8988T (cell line): ENCODE results near the gene EFCAB12.
"Not testable (repeated sequence)": the region's sequence is repeated elsewhere in the genome, so short reads cannot be mapped to it uniquely, and the experiment has no call there.

ENCODE experiments used
- DNase-seq: peaks from one replicate; pipeline ENCODE4 v3.0.0; 2011

The EFCAB12 gene

DNA sequence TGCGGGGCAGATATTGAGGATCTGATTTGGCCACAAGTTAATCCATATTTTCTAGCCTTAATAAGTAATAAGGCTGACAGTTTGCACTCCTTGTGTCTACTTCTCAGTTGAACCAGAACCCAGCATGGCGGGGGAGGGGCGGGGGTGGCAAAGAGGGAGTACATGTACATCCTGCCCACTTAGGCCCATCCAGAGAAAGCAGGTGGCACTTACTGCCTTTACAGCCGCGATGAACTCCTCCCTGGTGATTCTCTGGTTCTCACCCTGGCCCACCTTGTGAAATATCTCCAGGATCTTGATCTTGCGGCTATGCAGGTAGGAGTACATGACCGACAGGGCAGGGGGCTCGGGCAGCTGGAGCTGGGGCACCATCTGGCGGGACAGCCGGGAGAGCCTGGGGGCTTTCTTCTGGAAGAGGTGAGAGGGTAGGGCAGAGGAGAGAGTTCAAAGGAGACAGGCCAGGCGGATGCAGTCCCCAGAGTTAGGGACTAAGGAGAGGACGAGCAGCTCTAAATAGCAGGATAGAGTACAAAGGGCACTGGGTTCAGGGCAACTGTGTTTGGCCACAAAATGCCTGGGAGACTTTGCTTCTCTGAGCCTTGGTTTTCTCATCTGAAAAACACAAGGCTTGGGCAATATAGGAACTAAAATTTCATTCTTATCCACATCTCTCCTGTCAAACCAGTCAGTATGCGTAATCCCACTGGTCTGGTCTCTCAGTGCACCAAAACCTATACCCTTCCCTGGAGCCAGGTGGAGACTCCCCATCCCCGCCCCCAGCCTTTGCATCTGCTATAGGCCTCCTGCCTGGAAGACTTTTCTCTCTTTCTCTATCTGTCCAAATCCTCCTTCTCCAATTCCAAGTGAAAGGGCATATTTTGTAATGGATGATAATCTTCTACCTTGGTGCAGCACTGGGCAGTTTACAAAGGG is 10.1 kb downstream of the EFCAB12 start:
- no peak for DNase-seq

DNA sequence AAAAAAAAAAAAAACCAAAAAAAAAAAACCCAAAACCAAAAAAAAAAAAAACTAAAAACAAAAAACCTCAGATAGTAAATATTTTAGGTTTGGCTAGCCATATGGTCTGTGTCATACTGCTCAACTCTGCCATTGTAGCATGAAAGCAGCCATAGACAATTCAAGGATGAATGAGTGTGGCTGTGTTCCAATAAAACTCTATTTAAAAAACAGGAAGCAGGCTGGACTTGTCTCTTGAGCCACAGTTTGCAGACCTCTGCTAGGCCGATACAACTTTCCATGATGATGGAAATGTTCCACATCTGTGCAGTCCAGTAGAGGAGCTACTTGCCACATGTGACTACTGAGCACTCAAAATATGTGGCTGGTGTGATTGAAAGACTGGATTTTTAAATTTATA is 11.1 kb downstream of the EFCAB12 start:
- DNase-seq, result no peak

DNA sequence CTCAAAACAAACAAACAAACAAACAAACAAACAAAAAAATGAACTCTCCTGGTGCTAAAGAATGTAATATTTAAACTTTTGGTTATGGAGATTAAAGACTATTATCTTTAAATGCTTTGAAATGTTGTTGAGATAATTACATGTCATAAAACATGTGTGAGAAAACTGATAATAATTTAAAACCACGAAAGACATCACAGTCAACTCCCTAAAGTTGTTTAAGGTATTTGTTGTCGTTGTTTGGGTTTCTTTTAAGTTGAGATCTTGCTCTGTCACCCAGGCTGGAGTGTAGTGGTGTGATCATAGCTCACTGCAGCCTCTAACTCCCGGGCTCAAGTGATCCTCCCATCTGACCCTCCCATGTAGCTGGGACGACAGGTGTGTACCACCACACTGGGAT is 12.0 kb downstream of the EFCAB12 start:
- DNase-seq, result no peak

DNA sequence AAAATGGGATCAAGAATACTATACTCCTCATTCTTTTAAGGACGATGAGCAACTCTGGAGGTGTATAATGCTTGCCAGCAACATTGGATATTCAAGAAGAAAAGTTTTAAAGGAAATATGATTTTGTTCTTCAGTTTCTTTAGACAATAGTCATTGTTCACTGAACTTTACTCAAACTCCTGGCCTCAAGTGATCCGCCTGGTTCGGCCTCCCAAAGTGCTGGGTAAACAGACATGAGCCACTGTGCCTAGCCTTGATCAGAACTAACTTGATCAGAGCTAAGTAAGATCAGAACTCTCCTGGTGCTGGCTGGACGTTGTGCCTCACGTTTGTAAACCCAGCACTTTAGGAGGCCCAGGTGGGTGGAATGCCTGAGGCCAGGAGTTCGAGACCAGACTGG is 12.6 kb downstream of the EFCAB12 start:
- DNase-seq, result no peak

DNA sequence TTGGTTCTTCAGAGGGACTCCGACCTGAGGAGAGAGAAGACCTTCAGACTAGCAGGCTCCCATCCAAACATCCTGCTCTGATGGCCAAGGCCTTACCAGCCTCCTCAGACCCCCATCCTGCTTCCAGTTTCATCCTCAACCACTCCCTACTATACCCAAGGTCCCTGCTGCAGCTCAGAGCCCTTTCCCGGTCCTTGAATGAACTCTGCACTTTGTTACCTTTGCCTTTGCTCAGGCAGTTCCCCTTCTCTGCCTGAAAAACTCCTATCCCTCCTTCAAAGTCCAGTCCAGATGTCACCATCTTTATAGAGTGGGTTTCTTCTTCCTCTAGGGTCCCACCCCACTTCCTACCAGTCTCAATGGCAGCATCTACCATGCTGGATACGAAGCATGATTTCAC is 13.1 kb downstream of the EFCAB12 start:
- no peak for DNase-seq

DNA sequence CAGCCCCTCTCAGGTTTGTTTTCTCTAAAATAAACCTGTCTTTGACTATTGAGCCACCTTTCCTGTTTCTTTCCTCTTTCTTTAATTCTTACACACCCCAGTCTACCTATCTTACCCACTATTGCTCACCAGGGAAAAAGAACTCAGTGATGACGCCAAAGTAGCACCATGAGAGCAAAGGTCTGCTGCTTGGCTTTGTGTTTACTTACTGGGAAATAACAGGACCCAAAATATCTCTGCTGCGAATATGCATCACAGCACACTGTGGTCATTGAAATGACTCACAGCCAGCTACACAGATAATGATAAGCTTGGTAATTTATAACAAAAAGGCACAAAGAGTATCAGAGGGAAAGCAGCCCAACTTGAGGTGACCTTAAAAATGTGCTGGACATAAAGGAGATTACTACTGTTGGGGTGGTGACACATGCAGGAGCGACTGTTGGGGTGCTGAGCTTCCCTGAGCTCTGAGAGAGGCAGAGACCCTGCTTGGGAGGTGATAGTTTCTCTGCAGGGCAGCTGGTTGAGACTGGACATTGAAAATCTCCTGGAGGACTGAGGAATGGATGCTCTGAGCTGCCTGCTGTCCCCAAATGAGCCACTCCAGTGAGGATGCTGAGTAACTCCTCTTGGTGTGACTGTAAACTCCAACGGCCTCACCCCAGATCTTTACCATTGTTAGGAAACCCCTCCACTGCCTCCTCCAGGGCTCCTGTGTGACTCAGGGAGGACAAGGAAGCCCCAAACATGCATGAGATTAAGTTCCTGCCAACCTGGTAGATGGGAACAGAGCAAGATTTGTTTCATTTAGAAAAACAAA is 14.5 kb downstream of the EFCAB12 start:
- DNase-seq, result no peak

DNA sequence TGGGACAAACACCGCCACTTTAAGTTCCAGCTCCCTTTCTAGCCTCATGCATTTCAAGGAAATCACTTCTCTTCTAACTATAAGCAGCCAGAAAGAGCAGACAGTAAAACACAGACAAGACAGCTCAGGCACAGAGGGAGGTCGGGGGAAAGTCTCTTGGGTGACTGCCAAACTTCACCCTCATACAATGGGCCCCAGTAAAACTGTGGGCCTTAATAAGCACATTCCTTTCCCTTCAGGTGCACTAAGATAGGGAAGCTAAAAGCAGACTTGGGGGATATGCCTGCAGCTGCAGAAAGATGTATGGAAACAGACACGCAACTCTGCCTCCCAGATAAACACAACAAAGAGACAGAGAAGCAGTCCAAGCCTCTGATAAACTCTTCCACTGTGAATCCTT is 15.2 kb downstream of the EFCAB12 start:
- DNase-seq, result not testable (repeated sequence)

DNA sequence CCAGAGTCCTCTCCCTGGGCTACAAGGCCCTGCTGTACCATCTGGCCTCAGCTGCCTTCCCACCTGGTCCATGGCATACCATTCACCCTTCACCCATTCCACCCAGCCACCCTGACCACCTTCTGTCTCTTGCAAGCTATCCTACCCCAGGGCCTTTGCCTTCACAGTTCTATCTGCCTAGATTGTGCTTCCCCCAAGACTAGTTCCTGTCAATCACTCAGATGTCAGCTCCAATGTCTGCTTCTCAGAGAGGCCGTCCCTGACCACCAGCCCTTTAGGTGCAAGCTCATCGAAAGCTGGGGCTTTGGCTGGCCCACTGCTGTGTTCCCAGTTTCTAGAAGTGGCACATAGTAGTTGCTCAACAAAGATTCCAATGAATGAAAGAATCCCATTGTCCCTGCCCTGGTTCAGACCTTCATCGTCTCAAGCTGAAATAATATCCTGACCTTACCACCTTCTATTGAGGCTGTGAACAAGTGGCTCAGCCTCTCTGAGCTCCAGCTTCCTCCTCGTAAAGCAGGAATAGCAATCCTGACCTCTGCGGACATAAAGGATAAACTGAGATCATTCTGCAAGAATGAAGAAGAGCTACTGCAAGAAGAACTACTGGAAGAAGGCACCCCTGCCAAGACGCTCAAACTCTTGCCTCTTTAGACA is 15.8 kb downstream of the EFCAB12 start:
- DNase-seq, result no peak

DNA sequence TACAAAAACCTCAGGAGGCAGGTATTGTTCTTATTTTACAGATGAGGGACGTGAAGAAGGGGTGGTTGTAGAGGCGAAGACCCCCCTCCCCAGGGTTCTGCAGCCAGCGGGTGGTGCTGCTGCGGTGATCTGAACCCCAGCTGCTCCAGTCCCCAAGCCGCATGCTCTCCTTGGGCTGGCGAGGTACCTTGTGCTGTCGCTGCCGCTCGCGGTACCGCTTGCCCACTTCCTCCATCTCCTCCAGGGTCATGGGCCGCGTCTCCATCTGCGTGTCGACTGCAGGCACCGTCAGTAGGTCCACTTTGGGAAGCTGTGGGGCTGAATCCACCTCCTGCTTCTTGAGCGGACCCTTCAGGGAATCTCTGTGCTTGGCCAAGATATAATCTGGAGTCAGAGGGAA is 17.5 kb downstream of the EFCAB12 start:
- DNase-seq, result no peak

DNA sequence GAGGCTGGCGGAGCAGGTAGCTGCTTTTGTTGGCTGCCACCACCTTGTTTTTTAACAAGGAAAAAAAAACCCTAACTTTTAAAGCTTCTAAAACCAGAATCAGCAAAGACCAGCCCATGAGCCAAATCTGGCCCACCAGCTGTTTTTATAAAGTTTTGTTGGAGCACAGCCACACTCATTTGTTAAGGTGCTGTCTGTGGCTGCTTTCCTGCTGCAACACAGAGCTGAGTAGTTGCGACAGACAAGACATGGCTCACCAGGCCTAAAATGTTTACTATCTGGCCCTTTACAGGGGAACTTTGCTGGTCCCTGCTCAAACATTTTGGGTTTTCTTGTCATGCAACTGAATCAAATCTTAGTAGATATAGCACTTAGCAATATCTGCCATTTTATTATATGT is 18.9 kb downstream of the EFCAB12 start:
- DNase-seq, result no peak

DNA sequence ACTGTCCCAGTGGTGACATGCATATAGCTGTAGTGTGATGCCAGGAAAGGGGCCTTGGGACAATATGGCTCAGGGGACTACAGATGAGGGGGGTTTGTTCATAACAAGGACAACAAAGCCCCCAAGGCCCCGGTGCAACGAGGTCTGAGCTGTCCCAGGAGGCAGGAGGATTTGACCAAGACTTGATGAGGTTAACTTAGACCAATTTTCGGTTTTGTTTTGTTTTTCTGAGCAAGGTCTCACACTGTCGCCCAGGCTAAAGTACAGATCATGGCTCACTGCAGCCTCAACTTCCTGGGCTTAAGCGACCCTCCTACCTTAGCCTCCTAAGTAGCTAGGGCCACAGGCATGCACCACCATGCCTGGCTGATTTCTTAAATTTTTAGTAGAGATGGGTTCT is 23.8 kb downstream of the EFCAB12 start:
- no peak for DNase-seq

DNA sequence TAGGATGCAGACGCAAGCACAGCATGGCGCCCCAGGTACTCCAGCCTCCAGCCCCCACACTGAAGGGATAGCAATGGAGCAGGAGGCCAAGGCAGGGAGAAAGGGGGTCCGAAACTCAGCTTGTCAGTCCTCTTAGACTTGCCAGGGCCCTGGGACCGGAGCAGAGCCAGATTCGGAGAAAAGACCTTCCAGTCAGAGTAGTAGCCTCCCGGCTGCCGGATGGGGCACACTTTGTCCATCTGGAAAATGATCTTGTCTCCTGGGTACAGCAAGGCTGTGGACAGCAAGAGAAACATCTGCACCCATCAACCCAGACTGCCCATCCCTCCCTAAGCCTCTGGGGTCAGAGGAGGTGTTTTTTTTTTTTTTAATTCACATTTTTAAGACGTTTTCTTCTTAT is 24.3 kb downstream of the EFCAB12 start:
- DNase-seq, result no peak

DNA sequence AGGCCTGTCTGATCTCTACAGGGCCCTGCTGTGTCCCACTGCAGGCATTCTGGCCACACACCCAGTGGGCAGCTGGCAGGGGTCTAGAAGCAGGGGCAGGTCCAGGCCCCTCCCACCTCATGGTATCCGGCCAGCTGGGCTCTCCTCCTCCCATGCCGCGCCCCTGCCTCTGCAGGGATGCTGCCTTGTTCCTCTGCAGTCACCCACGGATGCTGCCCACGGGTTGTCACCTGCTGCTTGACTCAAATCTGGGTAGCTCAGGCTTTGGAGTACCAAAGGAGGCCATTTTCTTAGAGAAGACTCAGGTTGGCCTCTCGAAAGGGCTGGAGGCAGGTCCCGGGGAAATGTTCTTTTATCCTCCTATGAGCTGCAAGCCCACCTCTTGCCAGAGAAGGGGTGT is 25.0 kb downstream of the EFCAB12 start:
- no peak for DNase-seq

DNA sequence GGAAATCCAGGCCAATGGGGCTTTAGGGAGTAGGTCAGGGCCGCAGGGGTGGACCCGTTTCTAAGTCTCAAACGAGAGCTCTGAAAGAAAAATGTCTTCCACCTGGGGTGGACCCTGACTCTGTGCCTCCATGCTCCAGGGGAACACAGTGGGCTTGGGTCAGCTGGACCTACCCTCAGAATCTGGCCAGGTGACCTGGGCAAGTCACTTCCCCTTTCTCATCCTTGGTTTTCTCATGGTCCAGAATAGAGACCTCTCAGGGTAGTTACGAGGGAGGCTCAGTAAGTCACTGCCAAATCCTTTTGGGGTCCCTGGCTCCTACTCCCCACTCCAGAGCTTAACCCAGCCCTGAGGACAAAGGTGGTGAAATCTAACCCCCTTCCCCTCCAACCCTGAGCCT is 25.8 kb downstream of the EFCAB12 start:
- DNase-seq, result no peak

DNA sequence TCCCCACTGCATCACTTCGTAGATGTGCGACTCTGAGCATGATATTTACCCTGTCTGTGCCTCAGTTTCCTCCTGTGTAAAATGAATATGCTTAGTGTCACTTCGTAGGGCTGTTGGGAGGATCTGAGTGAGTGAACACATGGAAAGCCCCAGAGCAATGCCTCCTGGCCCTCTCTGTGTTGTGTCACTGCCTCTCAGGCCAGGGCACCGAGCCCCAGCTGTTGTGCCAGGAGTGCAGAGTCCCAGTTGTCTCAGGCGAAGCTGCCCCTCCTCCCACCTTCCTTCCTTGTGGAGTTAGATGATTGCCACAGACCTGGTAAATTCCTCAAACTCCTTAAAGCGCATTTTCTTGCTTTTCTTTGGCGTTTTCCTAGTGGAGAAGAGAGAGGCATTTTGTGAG is 26.2 kb downstream of the EFCAB12 start:
- DNase-seq, result no peak

DNA sequence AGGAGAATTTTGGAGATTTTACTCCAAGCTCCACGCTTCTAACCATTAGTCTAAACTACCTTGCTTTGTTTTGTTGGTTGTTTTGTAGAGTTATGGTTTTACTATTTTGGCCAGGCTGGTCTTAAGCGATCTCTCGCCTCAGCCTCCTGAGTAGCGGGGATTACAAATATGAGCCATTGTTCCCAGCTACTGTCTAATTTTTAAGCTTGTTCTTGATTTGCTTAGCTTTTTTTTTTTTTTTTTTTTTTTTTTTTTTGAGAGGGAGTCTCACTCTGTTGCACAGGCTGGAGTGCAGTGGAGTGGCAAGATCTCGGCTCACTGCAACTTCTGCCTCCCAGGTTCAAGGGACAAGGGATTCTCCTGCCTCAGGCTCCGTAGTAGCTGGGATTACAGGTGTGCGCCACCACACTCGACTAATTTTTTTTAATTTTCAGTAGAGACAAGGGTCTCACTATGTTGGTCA is 28.5 kb downstream of the EFCAB12 start:
- DNase-seq, result no peak

DNA sequence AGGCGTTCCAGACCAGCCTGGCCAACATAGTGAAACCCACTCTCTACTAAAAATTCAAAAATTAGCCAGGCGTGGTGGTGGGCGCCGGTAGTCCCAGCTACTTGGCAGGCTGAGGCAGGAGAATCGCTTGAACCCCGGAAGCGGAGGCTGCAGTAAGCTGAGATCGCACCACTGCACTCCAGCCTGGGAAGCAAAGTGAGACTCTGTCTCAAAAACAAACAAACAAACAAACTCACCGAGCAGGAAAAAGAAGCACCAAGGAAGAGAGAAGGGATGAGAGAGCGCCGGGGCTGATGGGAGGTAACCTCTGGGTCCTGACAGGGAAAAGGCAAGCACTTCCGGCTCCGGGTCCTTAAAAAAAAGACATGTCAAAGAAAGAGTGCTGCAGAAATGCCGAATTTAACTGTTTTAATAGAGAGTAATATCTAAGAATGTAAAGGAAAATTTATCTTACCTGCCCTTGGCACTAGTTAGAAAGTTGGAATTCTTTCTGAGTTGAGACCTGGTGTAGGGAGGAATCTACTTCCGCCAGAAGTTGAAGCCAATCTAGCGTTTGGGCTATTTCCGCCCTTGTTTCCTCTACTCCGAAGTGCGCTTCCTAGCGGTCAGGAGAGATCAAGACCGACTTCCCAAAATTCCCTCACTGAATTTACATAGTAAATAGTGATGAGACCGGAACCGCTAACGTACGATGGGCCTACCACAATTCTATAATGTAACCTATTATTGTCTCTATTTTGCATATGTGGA is 29.1 kb downstream of the EFCAB12 start:
- DNase-seq, result peak; percentile 65

DNA sequence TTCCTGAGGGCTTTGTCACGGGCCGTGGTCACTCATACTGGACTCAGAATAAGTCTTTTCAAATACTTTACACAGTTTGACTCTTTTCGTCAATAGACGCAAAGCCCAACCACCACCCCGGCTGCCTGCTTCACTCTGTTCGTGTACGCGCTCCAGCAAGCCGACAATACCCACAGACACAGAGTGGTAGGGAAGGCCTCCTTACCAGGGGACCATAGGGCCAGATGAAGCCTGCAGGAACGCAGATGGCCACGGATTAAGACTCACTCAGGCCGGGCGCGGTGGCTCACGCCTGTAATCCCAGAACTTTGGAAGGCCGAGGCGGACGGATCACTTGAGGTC is 29.7 kb downstream of the EFCAB12 start:
- DNase-seq, result no peak

DNA sequence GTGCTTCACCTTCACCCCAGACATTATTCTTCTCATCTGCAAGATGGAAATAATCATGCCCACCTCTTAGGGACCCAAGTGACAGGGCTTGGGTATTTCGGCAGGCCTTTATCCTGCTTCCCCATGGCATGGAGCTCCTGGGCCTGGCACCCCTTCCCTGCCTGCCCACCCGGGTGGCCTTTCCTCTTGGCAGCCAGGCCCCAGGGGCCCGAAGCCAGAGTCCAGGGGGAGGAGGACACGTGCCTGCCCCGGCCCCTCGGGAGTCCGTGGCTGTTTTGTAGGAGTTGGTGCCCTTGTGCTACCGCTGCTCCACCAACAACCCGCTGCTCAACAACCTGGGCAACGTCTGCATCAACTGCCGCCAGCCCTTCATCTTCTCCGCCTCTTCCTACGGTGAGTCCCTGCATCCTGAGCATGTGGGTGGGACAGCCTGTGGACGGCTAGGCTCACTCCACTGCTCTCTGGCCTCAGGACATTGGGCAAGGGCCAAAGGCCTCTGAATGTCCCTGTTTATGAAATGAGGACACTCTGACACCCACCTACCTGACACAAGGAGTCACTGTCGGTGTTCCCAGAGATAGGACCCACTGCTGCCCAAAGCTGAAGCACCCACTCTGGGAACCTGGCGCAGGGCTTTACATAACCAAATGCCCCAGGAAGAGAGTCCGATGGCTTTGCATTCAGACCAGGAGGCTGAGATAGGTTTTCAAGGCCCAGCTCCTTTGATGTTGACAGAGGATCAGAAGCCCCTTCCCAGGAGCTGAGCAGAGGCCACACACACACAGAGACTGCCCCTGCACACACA is 34.5 kb downstream of the EFCAB12 start:
- not testable (repeated sequence) for DNase-seq

DNA sequence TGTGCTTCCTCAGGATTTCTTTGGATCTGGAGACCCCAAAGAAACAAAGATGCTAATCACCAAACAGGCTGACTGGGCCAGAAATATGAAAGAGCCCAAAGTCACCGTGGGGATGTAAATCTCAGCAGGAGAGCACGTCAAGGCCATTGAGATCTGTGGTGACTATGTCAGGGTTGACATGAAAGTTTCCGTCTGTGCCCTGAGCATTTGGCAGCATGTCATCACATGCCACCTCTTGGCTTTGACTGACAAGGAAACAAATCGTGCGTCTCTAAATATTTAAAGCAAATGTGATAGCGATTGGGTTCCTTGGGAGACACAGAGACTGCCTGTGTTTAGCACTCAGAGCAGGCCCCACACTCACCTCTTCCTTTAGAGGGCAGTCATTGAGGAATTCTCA is 35.2 kb downstream of the EFCAB12 start:
- no peak for DNase-seq

DNA sequence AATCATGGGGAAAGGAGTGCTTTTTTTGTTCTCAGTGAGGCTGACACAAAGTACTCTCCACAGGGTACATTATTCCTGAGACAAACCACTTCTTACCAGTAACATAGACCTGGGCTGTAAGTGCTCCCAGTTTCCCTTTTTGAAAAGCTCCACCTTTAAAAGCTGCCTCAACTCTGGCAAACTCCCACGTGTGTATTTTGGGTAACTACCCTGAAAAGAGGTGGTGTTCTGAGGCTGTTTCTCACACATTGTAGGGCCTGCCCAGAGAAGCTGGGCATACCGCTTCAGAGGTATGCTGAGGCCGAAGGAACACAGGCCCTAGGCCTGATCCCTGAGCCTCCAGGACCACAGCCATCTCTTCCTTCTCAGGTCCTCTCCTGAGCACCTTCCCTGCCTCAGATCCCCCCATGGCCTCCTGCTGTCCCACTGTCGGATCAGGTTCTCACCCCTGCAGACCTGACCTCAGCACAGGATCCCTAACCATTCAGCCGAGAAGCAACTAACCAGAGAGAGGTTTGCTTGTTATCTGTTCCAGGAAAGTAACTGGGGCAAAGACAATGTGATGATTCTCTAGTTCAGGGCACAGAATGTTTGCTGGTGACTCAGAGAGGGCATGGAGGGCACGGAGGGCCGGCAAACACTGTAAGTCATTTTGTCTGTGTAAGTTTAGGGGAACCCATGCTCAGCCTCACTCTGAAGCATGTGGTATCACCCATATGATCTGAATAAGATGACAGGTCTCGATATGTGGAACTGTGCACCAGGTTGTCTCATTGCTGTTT is 36.1 kb downstream of the EFCAB12 start:
- DNase-seq, result not testable (repeated sequence)
